Endothelial cell of umbilical vein (primary cell): Measurements from ENCODE around the gene LIPE.

Experiments used
- GATA2 ChIP-seq: IDR thresholded peaks from 2 replicates; pipeline ENCODE4 v1.7.0; 2011; ENCODE audit warnings: low read depth, mild to moderate bottlenecking, moderate library complexity, mixed read lengths, low read length; ENCODE audit not compliant: insufficient read length, insufficient read depth
- JUN ChIP-seq: IDR thresholded peaks from 2 replicates; pipeline ENCODE4 v1.6.1; 2011; ENCODE audit warnings: borderline replicate concordance, low read depth; ENCODE audit not compliant: insufficient read length, insufficient read depth
- POLR2A ChIP-seq: IDR thresholded peaks from 2 replicates; pipeline ENCODE4 v1.6.1; 2012; ENCODE audit warnings: low read depth, mild to moderate bottlenecking, control low read depth, low read length
- POLR2AphosphoS5 ChIP-seq: IDR thresholded peaks from 2 replicates; pipeline ENCODE4 v1.6.1; 2012; ENCODE audit warnings: low read depth, mild to moderate bottlenecking, control low read depth, low read length, moderate library complexity; ENCODE audit not compliant: insufficient read depth
- TF ChIP-seq, protein P1 (sequence below), 2 donors: IDR thresholded peaks; 1 replicate in 1 of 2; 2 replicates in 1 of 2; pipeline ENCODE4 v1.5.1; 2011; ENCODE audit warnings: low read length in 2 of 2, mild to moderate bottlenecking in 2 of 2, moderate library complexity in 2 of 2, control low read depth in 1 of 2, inconsistent platforms in 1 of 2, low read depth in 1 of 2; ENCODE audit not compliant: insufficient read depth in 1 of 2; ENCODE audit errors: extremely low read depth in 1 of 2
- TF ChIP-seq, protein P2 (sequence below): IDR thresholded peaks from 2 replicates; pipeline ENCODE4 v1.6.1; 2011; ENCODE audit not compliant: insufficient read depth, insufficient read length

- TF ChIP-seq JUN (no peak), POLR2A (no peak), GATA2 (no peak), POLR2AphosphoS5 (no peak)
- TF ChIP-seq, protein P1, sequence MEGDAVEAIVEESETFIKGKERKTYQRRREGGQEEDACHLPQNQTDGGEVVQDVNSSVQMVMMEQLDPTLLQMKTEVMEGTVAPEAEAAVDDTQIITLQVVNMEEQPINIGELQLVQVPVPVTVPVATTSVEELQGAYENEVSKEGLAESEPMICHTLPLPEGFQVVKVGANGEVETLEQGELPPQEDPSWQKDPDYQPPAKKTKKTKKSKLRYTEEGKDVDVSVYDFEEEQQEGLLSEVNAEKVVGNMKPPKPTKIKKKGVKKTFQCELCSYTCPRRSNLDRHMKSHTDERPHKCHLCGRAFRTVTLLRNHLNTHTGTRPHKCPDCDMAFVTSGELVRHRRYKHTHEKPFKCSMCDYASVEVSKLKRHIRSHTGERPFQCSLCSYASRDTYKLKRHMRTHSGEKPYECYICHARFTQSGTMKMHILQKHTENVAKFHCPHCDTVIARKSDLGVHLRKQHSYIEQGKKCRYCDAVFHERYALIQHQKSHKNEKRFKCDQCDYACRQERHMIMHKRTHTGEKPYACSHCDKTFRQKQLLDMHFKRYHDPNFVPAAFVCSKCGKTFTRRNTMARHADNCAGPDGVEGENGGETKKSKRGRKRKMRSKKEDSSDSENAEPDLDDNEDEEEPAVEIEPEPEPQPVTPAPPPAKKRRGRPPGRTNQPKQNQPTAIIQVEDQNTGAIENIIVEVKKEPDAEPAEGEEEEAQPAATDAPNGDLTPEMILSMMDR (IDR thresholded peaks at IDR 0.05; ENCODE audit: extremely low read depth in 1 of 2, insufficient read depth in 1 of 2, low read depth in 1 of 2, low read length in 2 of 2), result no peak
- TF ChIP-seq, protein P2, sequence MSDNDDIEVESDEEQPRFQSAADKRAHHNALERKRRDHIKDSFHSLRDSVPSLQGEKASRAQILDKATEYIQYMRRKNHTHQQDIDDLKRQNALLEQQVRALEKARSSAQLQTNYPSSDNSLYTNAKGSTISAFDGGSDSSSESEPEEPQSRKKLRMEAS, result no peak
Observed at GRCh38 chr19:42411581-42412178, 15.5 kb downstream of the LIPE start.
